GM19328 (cell line): ENCODE measurements around the gene CFAP210.
"Not testable (repeated sequence)": the region's sequence is repeated elsewhere in the genome, so short reads cannot be mapped to it uniquely, and the experiment has no call there.

Source experiments
- ATAC-seq: cut with Tn5 transposase; IDR thresholded peaks from one replicate; pipeline ENCODE4 v1.9.1; 2021; ENCODE audit warnings: mild to moderate bottlenecking, moderate library complexity; ENCODE audit not compliant: unreplicated experiment

CFAP210 gene

DNA sequence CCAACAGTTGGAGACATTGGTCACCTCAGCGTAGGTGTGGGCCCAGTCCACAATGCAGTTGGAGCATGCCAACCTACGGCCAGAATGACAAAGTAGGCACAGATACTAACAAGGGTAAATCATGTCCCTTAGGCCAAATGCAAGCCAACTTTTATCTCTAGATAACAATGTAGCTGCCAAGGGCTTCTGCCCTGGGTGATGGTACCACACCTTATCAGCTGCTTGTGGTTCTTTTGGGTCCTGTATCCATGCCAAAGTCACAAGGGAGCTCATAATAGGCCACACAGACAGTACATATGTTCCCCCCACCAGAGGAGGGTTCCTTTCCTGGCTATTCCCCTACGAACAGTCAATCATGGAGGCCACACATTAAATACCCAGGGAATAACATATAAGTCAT lies 19.1 kb upstream of the CFAP210 start:
- no peak for ATAC-seq

DNA sequence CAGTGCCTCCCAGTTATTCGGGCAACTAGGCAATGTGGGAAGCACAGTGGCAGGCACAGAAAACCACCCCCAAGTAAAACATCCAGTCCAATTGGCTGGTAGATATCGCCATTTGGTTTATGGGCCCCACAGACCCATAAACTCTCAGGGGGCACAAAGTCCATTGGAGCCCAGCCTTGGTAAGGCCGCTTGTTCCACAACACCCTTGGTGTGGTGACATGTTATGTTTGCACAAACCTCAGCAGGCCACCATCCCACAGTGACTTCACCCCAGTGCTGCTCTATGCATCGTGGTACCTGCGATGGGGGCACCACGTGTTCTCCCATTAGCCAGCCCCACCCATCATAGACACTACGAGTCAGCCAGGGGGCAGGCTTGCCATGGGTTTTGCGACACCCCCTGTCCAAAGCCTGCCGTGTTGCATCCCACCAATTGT lies 18.6 kb upstream of the CFAP210 start:
- no peak for ATAC-seq

DNA sequence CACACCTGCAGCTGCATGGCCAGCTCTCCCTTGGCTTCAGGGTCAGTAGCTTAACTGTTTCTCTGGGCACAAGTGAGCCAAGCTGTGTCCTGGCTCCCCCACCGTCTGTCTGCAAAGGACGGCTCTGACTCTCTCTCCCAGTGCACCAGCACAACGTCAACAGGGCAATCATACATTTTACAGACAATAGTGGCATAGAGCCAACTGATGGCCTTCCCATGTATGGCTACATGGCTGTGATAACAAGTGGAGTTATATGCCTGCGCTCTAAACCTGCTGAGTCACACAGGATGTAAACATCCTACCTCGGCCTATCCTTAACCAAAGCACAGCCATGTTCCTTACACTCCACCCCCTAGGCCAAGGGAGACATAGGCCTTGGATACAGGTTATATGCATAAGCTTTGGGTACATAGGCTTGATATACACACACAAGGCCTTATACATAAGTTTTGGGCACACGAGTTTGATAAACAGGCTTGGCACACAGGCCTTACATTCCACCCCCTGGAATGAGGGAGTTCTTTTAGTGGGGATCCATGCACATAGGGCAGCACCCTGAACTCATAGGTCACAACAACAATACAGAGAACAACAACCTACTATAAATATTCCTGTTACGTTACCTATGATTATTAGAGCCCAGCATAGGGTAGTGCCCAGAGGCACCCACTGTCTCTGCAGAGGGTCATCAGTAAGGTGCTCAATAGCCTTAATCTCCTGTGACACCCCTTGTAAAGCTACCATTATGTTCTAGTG lies 17.7 kb upstream of the CFAP210 start:
- no peak for ATAC-seq

DNA sequence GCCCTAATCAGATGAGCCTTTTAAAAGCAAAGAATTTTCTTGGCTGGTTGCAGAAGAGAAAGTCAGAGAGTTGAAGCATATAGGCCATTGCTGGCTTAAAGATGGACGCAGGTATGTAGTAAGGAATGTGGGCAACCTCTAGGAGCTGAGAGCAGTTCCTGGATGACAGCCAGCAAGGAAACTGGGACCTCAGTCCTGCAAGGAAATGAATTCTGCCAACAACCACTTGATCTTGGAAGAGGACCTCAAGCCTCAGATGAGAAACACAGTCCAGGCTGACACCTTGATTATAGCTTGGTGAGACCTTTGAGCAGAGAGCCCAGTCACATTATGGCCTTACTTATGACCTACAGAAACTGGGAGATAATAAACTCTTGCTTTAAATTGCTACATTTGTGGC lies 15.8 kb upstream of the CFAP210 start:
- no peak for ATAC-seq

GRCh38 chr2:169709331-169709730 lies 15.1 kb upstream of the CFAP210 start:
- ATAC-seq: no peak

DNA sequence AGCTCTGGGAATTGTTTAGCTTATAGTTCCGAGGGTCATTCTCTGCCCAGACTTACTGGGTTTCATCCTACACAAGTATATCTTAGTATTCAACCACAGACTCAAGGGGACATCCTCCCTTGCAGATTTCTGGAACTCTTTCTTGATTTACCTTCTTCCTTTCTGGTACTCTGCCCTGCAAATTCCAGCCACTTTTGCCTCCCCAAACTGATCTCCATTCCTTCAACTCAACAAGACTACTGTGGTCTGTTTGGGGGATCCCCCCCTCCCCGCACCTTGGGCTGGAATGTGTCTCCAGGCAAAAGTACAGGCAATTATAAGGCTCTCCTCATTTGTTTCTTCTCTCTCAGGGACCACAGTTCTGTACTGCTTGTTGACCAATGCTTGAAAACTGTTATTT lies 13.4 kb upstream of the CFAP210 start:
- no peak for ATAC-seq

DNA sequence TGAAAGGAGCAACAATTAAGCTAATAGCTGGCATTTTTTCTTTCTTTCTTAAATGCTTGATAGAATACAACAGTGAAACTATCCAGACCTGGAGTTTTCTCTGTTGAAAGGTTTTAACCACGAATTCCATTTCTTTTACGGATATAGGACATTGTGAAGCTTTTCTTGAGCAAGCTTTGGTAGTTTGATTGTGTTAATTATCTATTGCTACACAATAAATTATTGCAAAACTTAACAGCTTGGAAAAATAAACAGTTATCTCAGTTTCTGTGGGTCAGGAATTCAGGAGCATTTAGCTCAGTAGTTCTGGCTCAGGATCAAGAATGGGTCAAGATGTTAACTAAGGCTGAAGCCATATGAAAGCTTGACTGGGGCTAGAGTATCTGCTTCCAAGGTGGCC lies 11.7 kb upstream of the CFAP210 start:
- ATAC-seq: no peak

- ATAC-seq: no peak
Observed at GRCh38 chr2:169704160-169704708, 10.0 kb upstream of the CFAP210 start.

- ATAC-seq: no peak
Observed at GRCh38 chr2:169702996-169703395, 8.8 kb upstream of the CFAP210 start.

GRCh38 chr2:169699173-169699572 lies 5.0 kb upstream of the CFAP210 start:
- ATAC-seq: not testable (repeated sequence)

DNA sequence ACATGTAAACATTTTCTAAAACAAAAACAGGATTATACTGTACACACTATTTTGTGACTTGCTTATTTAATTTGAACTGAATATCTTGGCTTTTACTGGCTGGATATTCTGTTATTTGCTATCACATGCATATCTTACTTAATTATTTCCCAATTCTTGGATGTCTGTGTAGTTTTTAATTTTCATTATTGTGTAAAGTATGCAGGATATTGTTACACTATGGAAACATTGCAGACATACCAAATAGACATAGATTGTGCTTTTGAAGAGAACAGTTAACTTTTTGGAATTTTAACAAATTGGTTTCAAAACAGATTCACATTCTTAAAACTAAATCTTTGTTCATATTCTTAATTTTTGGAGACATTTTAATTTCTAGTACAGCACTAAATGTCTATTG lies 2.2 kb upstream of the CFAP210 start:
- no peak for ATAC-seq

DNA sequence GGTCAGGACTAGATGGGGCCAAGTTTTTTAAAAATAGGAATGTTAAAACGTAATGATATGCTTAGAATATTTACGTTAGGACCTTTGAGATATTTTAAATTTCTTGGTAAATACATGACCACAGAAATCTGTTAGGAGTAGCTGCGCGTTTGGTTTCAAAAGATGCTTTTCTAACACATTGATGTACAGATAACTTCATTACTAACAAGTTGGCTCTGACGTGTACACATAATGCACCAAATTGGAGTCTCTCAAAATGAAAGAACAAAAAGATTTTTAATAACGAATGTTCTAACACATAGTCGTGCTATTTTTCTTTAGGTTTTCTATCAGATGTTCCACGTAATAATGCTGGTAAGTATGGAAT lies 672 bp upstream of the CFAP210 start:
- no peak for ATAC-seq

- ATAC-seq: no peak
Observed at GRCh38 chr2:169693360-169693759, 845 bp downstream of the CFAP210 start.

GRCh38 chr2:169692718-169693117 lies 1.5 kb downstream of the CFAP210 start:
- ATAC-seq: no peak

GRCh38 chr2:169690958-169691357 lies 3.2 kb downstream of the CFAP210 start:
- ATAC-seq: no peak

DNA sequence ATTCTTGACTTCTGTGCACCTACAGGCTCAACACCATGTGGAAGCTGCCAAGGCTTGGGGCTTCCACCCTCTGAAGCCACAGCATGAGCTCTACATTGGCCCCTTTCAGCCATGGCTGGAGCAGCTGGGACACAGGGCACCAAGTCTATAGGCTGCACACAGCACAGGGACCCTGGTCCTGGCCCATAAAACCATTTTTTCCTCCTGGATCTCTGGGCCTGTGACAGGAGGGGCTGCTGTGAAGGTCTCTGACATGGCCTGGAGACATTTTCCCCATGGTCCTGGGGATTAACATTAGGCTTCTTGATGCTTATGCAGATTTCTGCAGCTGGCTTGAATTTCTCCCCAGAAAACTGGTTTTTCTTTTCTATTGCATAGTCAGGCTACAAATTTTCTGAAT lies 6.3 kb downstream of the CFAP210 start:
- not testable (repeated sequence) for ATAC-seq

GRCh38 chr2:169686825-169687224 lies 7.4 kb downstream of the CFAP210 start:
- not testable (repeated sequence) for ATAC-seq

- ATAC-seq: not testable (repeated sequence)
Observed at GRCh38 chr2:169684712-169685111, 9.5 kb downstream of the CFAP210 start.

GRCh38 chr2:169684135-169684565 lies 10.1 kb downstream of the CFAP210 start:
- no peak for ATAC-seq

DNA sequence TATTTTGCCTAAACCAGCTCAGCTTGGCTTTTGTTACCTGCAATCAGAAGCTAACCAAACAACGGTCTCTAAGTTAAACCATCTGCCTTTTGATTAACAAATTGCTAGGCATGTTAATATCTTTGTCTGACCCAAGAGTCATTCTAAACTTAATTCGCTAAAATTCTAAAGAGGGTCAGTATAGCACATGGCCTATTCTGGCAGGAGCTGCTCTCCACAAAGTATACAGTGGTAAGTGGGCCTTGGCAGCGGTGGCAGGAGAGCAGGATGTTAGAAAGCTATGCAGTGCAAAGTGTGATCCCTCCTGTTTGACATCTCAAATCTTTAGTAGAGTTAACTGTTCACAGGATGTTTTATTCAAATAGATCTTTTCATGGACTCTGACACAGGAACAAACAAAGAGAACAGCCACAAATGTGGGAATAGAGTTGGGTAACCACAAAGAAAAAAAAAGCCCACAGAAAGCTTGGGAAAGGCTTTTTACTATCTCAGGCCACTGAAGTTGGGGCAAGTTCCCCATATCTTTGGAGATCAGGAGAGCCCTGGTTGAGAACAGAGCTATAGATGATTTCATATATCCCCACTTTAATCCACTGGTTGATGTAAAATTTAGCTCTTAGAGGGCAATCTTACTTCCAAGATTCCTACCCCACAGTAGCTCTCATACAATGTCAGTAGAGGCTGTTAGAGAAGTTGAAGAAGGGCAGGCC lies 10.6 kb downstream of the CFAP210 start:
- ATAC-seq: no peak

GRCh38 chr2:169683054-169683424 lies 11.2 kb downstream of the CFAP210 start:
- no peak for ATAC-seq

DNA sequence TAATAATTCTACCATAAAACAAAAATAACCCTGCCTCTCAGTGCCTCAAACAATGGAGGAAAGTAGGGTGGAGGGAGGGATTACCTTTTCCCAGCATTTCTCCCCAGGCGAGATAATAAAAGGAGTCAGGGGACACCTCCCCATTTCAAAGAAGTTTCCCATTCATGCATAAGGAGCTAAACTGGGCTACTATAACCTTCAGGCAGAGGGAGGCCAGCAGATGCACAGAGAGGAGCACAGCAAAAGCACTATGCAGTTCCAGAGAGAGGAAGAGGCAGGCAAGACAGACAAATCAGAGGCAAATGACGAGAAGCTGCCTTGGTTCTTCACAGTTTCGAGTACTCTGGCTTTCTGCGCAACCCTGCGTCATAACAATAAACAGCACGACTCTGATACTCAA lies 17.4 kb downstream of the CFAP210 start:
- no peak for ATAC-seq
